Immature natural killer cell (primary cell): ENCODE results near the gene GCN1. TPM values are rescaled to one million over a fixed set of nuclear protein-coding genes. Genes with fewer than 3 reads are reported as not detected.

Source experiments
- DNase-seq, 3 donors: peaks; one replicate each; pipeline ENCODE4 v3.0.0; 2022; ENCODE audit warnings: mixed read lengths in 1 of 3
- H3K27ac Mint-ChIP-seq, 6 donors: one replicate each; pipeline ENCODE4 v1.8.0; 2020; ENCODE audit warnings: mixed read lengths in 6 of 6, mild to moderate bottlenecking in 5 of 6, inconsistent platforms in 4 of 6, moderate library complexity in 3 of 6
- H3K27me3 Mint-ChIP-seq, 3 donors: one replicate each; pipeline ENCODE4 v1.8.0; 2020 to 2021; ENCODE audit warnings: low read depth in 3 of 3, mild to moderate bottlenecking in 3 of 3, mixed read lengths in 3 of 3, moderate library complexity in 3 of 3, inconsistent platforms in 1 of 3
- H3K36me3 Mint-ChIP-seq, 3 donors: one replicate each; pipeline ENCODE4 v1.8.0; 2020; ENCODE audit warnings: mixed read lengths in 3 of 3, inconsistent platforms in 2 of 3, mild to moderate bottlenecking in 2 of 3
- H3K4me1 Mint-ChIP-seq, 2 donors: one replicate each; pipeline ENCODE4 v1.8.0; 2020; ENCODE audit warnings: inconsistent platforms in 2 of 2, mild to moderate bottlenecking in 2 of 2, mixed read lengths in 2 of 2, moderate library complexity in 1 of 2
- H3K4me3 Mint-ChIP-seq, 5 donors: one replicate each; pipeline ENCODE4 v1.8.0; 2020; ENCODE audit warnings: mild to moderate bottlenecking in 5 of 5, mixed read lengths in 5 of 5, inconsistent platforms in 3 of 5, moderate library complexity in 3 of 5
- H3K9me3 Mint-ChIP-seq, 6 donors: one replicate each; pipeline ENCODE4 v1.8.0; 2020; ENCODE audit warnings: mild to moderate bottlenecking in 6 of 6, mixed read lengths in 6 of 6, inconsistent platforms in 4 of 6, moderate library complexity in 3 of 6
- polyA plus RNA-seq, 3 donors: library from polyadenylated mRNA; unstranded; fragments of 300-500 nt; fragmentation: Illumina TruSeq; gene quantifications; one replicate each; pipeline ENCODE4 v1.2.3, GENCODE V29; 2021

The GCN1 gene
- polyA plus RNA-seq, 3 donors from 2014 or later: 9.7 to 26.4 (median 11.3) TPM

DNA sequence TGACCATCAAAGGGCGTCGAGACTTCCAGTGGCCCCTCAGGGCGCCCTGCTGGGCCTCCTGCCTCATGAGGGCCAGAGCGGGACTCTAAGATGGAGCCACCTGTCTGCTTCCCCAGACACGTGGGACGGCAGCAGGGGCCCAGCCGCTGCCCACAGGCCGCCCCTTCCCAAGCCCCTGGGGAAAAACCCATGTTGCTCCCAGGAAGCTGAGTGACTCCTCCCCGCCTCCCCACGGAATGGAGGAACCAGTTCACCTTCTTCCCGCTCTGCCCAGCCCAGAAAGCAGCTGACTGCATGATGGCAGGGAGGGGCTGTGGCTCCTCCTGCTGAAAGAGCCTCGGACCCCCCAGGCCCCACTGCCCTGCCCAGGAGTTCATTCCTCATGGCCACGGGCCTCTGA is 92.9 kb downstream of the GCN1 start:
- Mint-ChIP-seq H3K27me3 (peaks cover 0 to 9% (median 5%) of the 10 kb centered on the region in 3 donors), H3K4me1 (peaks cover 52 to 54% of the 10 kb centered on the region in 2 donors), H3K27ac (peak overlapping the region; percentile 83 to 96 (median 88)), H3K36me3 (peaks cover 0 to 33% (median 14%) of the 10 kb centered on the region in 3 donors), H3K9me3 (no peaks in the 10 kb centered on the region), H3K4me3 (peak overlapping the region; percentile 74 to 92 (median 84))
- no peak for DNase-seq

- H3K4me3 Mint-ChIP-seq: peak overlapping the region; percentile 74 to 92 (median 84)
- peak overlapping the region; percentile 83 to 96 (median 88) for H3K27ac Mint-ChIP-seq
- H3K9me3 Mint-ChIP-seq: no peaks in the 10 kb centered on the region
- H3K27me3 Mint-ChIP-seq: peaks cover 0 to 9% (median 5%) of the 10 kb centered on the region in 3 donors
- H3K36me3 Mint-ChIP-seq: peaks cover 0 to 34% (median 12%) of the 10 kb centered on the region in 3 donors
- DNase-seq: peak; percentile 54 to 56 (median 54)
- H3K4me1 Mint-ChIP-seq: peaks cover 50 to 52% of the 10 kb centered on the region in 2 donors
Measured at GRCh38 chr12:120101182-120101581, 93.3 kb downstream of the GCN1 start.

GRCh38 chr12:120100630-120101029 is 93.9 kb downstream of the GCN1 start:
- Mint-ChIP-seq H3K4me3 (peak overlapping the region in 3 of 5 donors; percentile 6 to 84 (median 38)), H3K36me3 (peaks cover 0 to 33% (median 8%) of the 10 kb centered on the region in 3 donors), H3K9me3 (no peaks in the 10 kb centered on the region), H3K4me1 (peaks cover 44 to 48% of the 10 kb centered on the region in 2 donors), H3K27me3 (peaks cover 0 to 9% (median 3%) of the 10 kb centered on the region in 3 donors), H3K27ac (peak overlapping the region in 3 of 6 donors; percentile 24 to 85 (median 69))
- DNase-seq: no peak

DNA sequence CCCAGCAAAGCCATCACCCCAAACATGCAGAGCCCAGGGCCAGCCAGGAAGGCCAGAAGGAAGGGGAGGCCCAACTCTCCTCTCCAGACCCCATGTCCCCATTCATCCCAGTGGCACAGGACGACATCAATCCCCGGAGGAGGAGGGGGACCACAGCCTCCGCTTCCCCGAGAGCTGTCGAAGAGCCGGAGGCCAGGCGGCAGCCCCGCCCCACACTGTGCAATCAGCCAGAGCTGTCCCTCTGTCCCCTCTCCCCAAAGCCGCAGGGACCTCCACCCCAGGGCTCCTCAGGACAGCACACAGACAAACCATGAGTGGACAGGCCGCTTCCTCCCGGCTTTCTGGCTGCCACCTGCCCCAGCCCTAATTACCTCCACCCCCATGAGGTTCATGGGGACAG is 94.8 kb downstream of the GCN1 start:
- H3K27ac Mint-ChIP-seq: peak overlapping the region in 2 of 6 donors; percentile 45 to 57
- H3K4me1 Mint-ChIP-seq: peaks cover 40 to 43% of the 10 kb centered on the region in 2 donors
- no peak for DNase-seq
- H3K4me3 Mint-ChIP-seq: peak overlapping the region in 1 of 5 donors; percentile 38
- peaks cover 0 to 27% (median 8%) of the 10 kb centered on the region in 3 donors for H3K36me3 Mint-ChIP-seq
- H3K9me3 Mint-ChIP-seq: no peaks in the 10 kb centered on the region
- H3K27me3 Mint-ChIP-seq: peaks cover 0 to 10% (median 3%) of the 10 kb centered on the region in 3 donors

- no peak overlapping the region for H3K27ac Mint-ChIP-seq
- H3K9me3 Mint-ChIP-seq: no peaks in the 10 kb centered on the region
- peaks cover 0 to 20% (median 7%) of the 10 kb centered on the region in 3 donors for H3K36me3 Mint-ChIP-seq
- peaks cover 0 to 12% (median 3%) of the 10 kb centered on the region in 3 donors for H3K27me3 Mint-ChIP-seq
- DNase-seq: no peak
- peaks cover 41 to 43% of the 10 kb centered on the region in 2 donors for H3K4me1 Mint-ChIP-seq
- no peak overlapping the region for H3K4me3 Mint-ChIP-seq
Measured at GRCh38 chr12:120098756-120099470, 95.6 kb downstream of the GCN1 start.

DNA sequence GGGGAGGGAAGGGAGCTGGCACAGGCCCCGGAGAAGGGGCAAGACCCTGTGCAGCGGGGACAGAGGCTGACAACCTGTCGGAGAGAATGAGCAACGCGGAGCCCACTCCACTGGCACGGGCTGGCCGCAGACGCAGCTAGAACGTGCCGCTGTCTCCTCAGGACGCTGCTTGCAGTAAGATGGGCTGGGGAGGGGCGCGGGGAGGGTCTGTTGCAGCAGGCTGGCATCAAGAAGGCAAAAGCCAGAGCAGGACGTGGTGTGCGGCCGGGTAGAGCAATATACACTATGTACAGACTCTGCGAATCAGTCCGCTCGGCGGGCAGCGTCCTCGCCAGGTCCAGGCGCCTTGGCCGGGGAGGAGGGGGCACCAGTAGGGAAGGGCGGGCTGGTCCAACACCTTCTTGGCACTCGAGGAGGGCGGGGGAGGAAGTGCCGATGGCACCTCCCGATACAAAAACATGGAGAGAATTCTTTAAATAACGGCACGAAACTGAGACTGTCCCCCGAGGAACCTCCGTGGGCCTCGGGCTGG is 97.8 kb downstream of the GCN1 start:
- H3K27ac Mint-ChIP-seq: no peak overlapping the region

GRCh38 chr12:120095736-120096135 is 98.8 kb downstream of the GCN1 start:
- Mint-ChIP-seq H3K27ac (no peak overlapping the region), H3K4me1 (peaks cover 24 to 25% of the 10 kb centered on the region in 2 donors), H3K4me3 (no peak overlapping the region), H3K27me3 (peaks cover 0 to 6% (median 3%) of the 10 kb centered on the region in 3 donors), H3K36me3 (peaks cover 0 to 20% (median 4%) of the 10 kb centered on the region in 3 donors), H3K9me3 (no peaks in the 10 kb centered on the region)
- no peak for DNase-seq

More for the DNA sequence above, 97.8 kb downstream of the GCN1 start:
- Mint-ChIP-seq H3K4me3 (no peak overlapping the region), H3K27me3 (peaks cover 0 to 12% (median 3%) of the 10 kb centered on the region in 3 donors), H3K9me3 (no peaks in the 10 kb centered on the region), H3K4me1 (peaks cover 33 to 34% of the 10 kb centered on the region in 2 donors), H3K36me3 (peaks cover 0 to 17% (median 4%) of the 10 kb centered on the region in 3 donors)
- DNase-seq: no peak

GRCh38 chr12:120095331-120095730 is 99.2 kb downstream of the GCN1 start:
- peaks cover 0 to 21% (median 4%) of the 10 kb centered on the region in 3 donors for H3K36me3 Mint-ChIP-seq
- no peak for DNase-seq

GRCh38 chr12:120094485-120094884 is 100.0 kb downstream of the GCN1 start:
- peaks cover 16 to 17% of the 10 kb centered on the region in 2 donors for H3K4me1 Mint-ChIP-seq
- no peaks in the 10 kb centered on the region for H3K9me3 Mint-ChIP-seq
- H3K4me3 Mint-ChIP-seq: peak overlapping the region in 1 of 5 donors; percentile 8
- no peak for DNase-seq
- peaks cover 0 to 21% (median 4%) of the 10 kb centered on the region in 3 donors for H3K36me3 Mint-ChIP-seq
- no peak overlapping the region for H3K27ac Mint-ChIP-seq
- peaks cover 0 to 6% (median 3%) of the 10 kb centered on the region in 3 donors for H3K27me3 Mint-ChIP-seq

More at GRCh38 chr12:120095331-120095730, 99.2 kb downstream of the GCN1 start:
- Mint-ChIP-seq H3K4me1 (peaks cover 20 to 21% of the 10 kb centered on the region in 2 donors), H3K9me3 (no peaks in the 10 kb centered on the region), H3K27me3 (peaks cover 0 to 6% (median 3%) of the 10 kb centered on the region in 3 donors), H3K27ac (no peak overlapping the region), H3K4me3 (no peak overlapping the region)

GRCh38 chr12:120093592-120094355 is 100.7 kb downstream of the GCN1 start:
- H3K9me3 Mint-ChIP-seq: no peaks in the 10 kb centered on the region
- H3K27me3 Mint-ChIP-seq: peaks cover 3 to 11% (median 4%) of the 10 kb centered on the region in 3 donors
- H3K4me3 Mint-ChIP-seq: peak overlapping the region in 1 of 5 donors; percentile 21
- peaks cover 4 to 24% (median 4%) of the 10 kb centered on the region in 3 donors for H3K36me3 Mint-ChIP-seq
- H3K4me1 Mint-ChIP-seq: peaks cover 16 to 21% of the 10 kb centered on the region in 2 donors
- DNase-seq: no peak
- H3K27ac Mint-ChIP-seq: peak overlapping the region in 2 of 6 donors; percentile 75 to 81

GRCh38 chr12:120093336-120093591 is 101.3 kb downstream of the GCN1 start:
- H3K9me3 Mint-ChIP-seq: no peaks in the 10 kb centered on the region
- H3K36me3 Mint-ChIP-seq: peaks cover 4 to 19% (median 4%) of the 10 kb centered on the region in 3 donors
- peaks cover 16 to 21% of the 10 kb centered on the region in 2 donors for H3K4me1 Mint-ChIP-seq
- no peak overlapping the region for H3K4me3 Mint-ChIP-seq
- no peak for DNase-seq
- H3K27me3 Mint-ChIP-seq: peaks cover 3 to 13% (median 4%) of the 10 kb centered on the region in 3 donors
- no peak overlapping the region for H3K27ac Mint-ChIP-seq

- H3K36me3 Mint-ChIP-seq: peaks cover 4 to 17% (median 4%) of the 10 kb centered on the region in 3 donors
- DNase-seq: no peak
- no peak overlapping the region for H3K4me3 Mint-ChIP-seq
- H3K27ac Mint-ChIP-seq: peak overlapping the region in 3 of 6 donors; percentile 30 to 64 (median 49)
- peaks cover 17 to 22% of the 10 kb centered on the region in 2 donors for H3K4me1 Mint-ChIP-seq
- H3K9me3 Mint-ChIP-seq: no peaks in the 10 kb centered on the region
- peaks cover 3 to 10% (median 4%) of the 10 kb centered on the region in 3 donors for H3K27me3 Mint-ChIP-seq
Measured at GRCh38 chr12:120092551-120093335, 101.8 kb downstream of the GCN1 start.
